Chondrocyte (in vitro differentiated cells): ENCODE results near the gene MRC1. TPM values are rescaled to one million over a fixed set of nuclear protein-coding genes. Genes with fewer than 3 reads are reported as not detected.

Experiments
- DNase-seq: peaks from one replicate; pipeline ENCODE4 v3.0.0; 2021; ENCODE audit warnings: mixed read lengths, low spot score
- H3K27ac Mint-ChIP-seq: one replicate; pipeline ENCODE4 v1.8.0; 2021; ENCODE audit warnings: mild to moderate bottlenecking, moderate library complexity, mixed read lengths; ENCODE audit not compliant: unreplicated experiment
- H3K27me3 Mint-ChIP-seq: 2 replicates; pipeline ENCODE4 v1.8.0; 2021; ENCODE audit warnings: low read depth, mixed read lengths
- H3K36me3 Mint-ChIP-seq: 2 replicates; pipeline ENCODE4 v1.8.0; 2021; ENCODE audit warnings: low read depth, mixed read lengths
- H3K4me1 Mint-ChIP-seq: 2 replicates; pipeline ENCODE4 v1.8.0; 2021; ENCODE audit warnings: low read depth, mild to moderate bottlenecking, mixed read lengths
- H3K4me3 Mint-ChIP-seq: one replicate; pipeline ENCODE4 v1.8.0; 2021; ENCODE audit warnings: mild to moderate bottlenecking, moderate library complexity, mixed read lengths; ENCODE audit not compliant: unreplicated experiment
- H3K9me3 Mint-ChIP-seq: 2 replicates; pipeline ENCODE4 v1.8.0; 2021; ENCODE audit warnings: low read depth, mixed read lengths
- total RNA-seq: library from RNA; stranded (reverse); gene quantifications from 3 replicates; pipeline ENCODE4 v1.2.1, GENCODE V29; 2021
- TF ChIP-seq, protein P1 (sequence below): fragments of 200-600 bp; sonication (generic); IDR thresholded peaks from 2 replicates; pipeline ENCODE4 v1.5.0; 2021; ENCODE audit warnings: antibody characterized with exemption, mild to moderate bottlenecking, moderate library complexity

Gene MRC1
- total RNA-seq, 1 donor from 2014 or later: not detected

DNA sequence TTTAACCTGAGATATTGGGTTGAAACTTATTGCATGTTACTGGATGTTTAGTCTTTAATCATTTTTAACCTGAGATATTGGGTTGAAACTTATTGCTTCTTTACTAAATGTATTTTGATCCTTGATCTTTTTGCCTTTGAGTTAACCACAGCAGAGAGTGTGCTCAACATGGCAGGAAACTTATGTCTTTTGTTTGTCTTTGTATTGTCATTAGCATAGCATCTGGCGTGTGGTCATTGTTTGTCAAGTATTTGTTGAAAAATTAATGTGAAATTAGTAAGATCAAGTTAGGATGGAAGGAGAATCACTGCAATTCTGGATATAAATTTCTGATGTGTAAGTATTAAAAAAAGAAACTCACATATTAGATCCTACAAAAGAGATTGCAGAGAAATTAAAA is 8.2 kb downstream of the MRC1 start:
- DNase-seq: no peak
- Mint-ChIP-seq H3K27me3 (peaks cover 12% of the 10 kb centered on the region), H3K27ac (no peak overlapping the region), H3K9me3 (no peaks in the 10 kb centered on the region), H3K4me1 (no peaks in the 10 kb centered on the region), H3K4me3 (no peak overlapping the region), H3K36me3 (no peaks in the 10 kb centered on the region)
- TF ChIP-seq, protein P1, sequence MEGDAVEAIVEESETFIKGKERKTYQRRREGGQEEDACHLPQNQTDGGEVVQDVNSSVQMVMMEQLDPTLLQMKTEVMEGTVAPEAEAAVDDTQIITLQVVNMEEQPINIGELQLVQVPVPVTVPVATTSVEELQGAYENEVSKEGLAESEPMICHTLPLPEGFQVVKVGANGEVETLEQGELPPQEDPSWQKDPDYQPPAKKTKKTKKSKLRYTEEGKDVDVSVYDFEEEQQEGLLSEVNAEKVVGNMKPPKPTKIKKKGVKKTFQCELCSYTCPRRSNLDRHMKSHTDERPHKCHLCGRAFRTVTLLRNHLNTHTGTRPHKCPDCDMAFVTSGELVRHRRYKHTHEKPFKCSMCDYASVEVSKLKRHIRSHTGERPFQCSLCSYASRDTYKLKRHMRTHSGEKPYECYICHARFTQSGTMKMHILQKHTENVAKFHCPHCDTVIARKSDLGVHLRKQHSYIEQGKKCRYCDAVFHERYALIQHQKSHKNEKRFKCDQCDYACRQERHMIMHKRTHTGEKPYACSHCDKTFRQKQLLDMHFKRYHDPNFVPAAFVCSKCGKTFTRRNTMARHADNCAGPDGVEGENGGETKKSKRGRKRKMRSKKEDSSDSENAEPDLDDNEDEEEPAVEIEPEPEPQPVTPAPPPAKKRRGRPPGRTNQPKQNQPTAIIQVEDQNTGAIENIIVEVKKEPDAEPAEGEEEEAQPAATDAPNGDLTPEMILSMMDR: no peak

DNA sequence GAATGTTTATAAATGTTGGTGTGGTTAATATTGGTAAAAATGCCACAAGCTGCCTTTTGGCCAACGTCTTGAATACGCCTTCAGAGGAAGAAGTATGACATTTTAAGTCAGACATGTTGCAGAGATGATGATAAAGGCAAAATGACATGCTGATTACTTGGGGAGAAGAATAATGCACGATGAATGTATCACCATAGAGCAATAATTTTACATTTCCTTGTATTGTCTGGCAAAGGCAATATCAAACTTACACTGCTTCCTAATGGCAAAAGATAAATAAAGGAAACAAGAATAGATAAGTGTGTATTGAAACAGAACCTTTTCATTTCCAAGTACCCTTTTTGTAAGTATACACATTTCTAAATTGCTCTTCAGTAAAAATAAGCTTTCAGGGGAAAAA is 8.6 kb downstream of the MRC1 start:
- TF ChIP-seq, protein P1: no peak
- Mint-ChIP-seq H3K9me3 (no peaks in the 10 kb centered on the region), H3K4me1 (no peaks in the 10 kb centered on the region), H3K27ac (no peak overlapping the region), H3K27me3 (peaks cover 14% of the 10 kb centered on the region), H3K36me3 (no peaks in the 10 kb centered on the region), H3K4me3 (no peak overlapping the region)
- DNase-seq: no peak

DNA sequence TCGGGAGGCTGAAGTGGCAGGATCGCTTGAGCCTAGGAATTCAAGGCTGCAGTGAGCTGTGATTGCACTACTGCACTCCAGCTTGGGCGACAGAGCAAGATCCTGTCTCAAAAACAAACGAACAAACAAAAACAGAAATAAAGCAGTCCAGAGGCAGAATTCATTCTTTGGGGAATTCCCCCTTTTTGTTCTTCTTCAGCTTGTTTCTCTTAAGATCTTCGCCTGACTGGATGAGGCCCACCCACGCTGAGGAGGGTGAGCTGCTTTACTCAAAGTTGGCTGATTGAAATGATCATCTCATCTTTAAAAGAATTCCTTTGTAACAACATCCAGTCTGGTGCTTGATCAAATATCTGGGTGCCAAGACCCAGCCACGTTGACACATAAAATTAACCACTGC is 10.7 kb downstream of the MRC1 start:
- no peaks in the 10 kb centered on the region for H3K36me3 Mint-ChIP-seq
- no peak for DNase-seq
- H3K4me3 Mint-ChIP-seq: no peak overlapping the region
- H3K27me3 Mint-ChIP-seq: peaks cover 27% of the 10 kb centered on the region
- no peaks in the 10 kb centered on the region for H3K9me3 Mint-ChIP-seq
- H3K4me1 Mint-ChIP-seq: no peaks in the 10 kb centered on the region
- TF ChIP-seq, protein P1: no peak
- H3K27ac Mint-ChIP-seq: no peak overlapping the region

- H3K27me3 Mint-ChIP-seq: peaks cover 32% of the 10 kb centered on the region
- H3K4me3 Mint-ChIP-seq: no peak overlapping the region
- no peaks in the 10 kb centered on the region for H3K9me3 Mint-ChIP-seq
- no peak for DNase-seq
- no peak overlapping the region for H3K27ac Mint-ChIP-seq
- TF ChIP-seq, protein P1: no peak
- H3K4me1 Mint-ChIP-seq: no peaks in the 10 kb centered on the region
- H3K36me3 Mint-ChIP-seq: no peaks in the 10 kb centered on the region
Observed at GRCh38 chr10:17820943-17821342, 11.8 kb downstream of the MRC1 start.

DNA sequence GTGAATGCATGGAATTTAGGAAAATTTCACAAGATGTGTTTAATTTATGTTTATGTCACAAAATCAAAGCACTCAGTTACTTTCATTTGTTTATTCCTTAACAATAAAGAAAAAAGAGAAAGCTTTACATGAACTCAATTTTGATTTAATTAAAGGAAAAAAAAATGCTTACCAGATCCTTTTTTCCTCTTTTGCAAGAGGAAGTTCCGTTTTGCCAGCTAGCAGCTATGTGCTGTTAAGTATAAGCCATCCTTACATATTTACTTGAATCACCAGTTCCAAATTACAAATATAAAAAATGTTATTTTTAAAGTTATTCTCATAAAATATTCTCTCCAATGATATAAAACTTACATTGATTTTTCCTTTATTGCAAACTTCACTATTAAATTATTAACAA is 12.7 kb downstream of the MRC1 start:
- Mint-ChIP-seq H3K27me3 (peaks cover 32% of the 10 kb centered on the region), H3K27ac (no peak overlapping the region), H3K9me3 (no peaks in the 10 kb centered on the region), H3K36me3 (no peaks in the 10 kb centered on the region), H3K4me1 (no peaks in the 10 kb centered on the region), H3K4me3 (no peak overlapping the region)
- no peak for DNase-seq
- TF ChIP-seq, protein P1: no peak
